ENCODE data around the gene PSMD11. TPM values are rescaled to one million over a fixed set of nuclear protein-coding genes. Genes with fewer than 3 reads are reported as not detected.

The PSMD11 gene
- total and polyA plus RNA-seq, 10 donors = 28.0 to 84.8 (median 47.3) TPM

GRCh38 chr17:32426894-32427293 is 17.4 kb upstream of the PSMD11 start:
- Histone ChIP-seq H3K4me3 (no peak overlapping the region), H3K27me3 (replicated peaks in 1 of 7) (no peaks in the 10 kb centered on the region), H3K4me1 (no peaks in the 10 kb centered on the region), H3K9me3 (peaks cover 3 to 30% (median 25%) of the 10 kb centered on the region in 8 donors), H3K36me3 (peaks cover 0 to 14% (median 0%) of the 10 kb centered on the region in 6 donors), H3K27ac (no peak overlapping the region)
- intact Hi-C loops (cut with DNase I; ENCODE audit: low total_unique reads) = no loop called here
- no peak for DNase-seq
- TF ChIP-seq POLR2A (IDR thresholded peaks at IDR 0.05) (no peak), CTCF (IDR thresholded peaks at IDR 0.05 in 8 of 11, conservative IDR thresholded peaks at IDR 0.05 in 3 of 11) (no peak), POLR2AphosphoS5 (IDR thresholded peaks at IDR 0.05) (no peak)
- WGBS, 5 donors = 74 to 86% (median 78%) methylated on average over 4 of the region's 4 CpGs

GRCh38 chr17:32429598-32429997 is 14.7 kb upstream of the PSMD11 start:
- no peaks in the 10 kb centered on the region for H3K4me1 ChIP-seq
- no peak for DNase-seq
- no peak for TF ChIP-seq CTCF (IDR thresholded peaks at IDR 0.05 in 8 of 11, conservative IDR thresholded peaks at IDR 0.05 in 3 of 11)
- TF ChIP-seq POLR2AphosphoS5 (IDR thresholded peaks at IDR 0.05) = no peak
- TF ChIP-seq POLR2A (IDR thresholded peaks at IDR 0.05) = no peak
- H3K36me3 ChIP-seq = peaks cover 0 to 14% (median 0%) of the 10 kb centered on the region in 6 donors
- H3K27me3 ChIP-seq (replicated peaks in 1 of 7) = no peaks in the 10 kb centered on the region
- H3K9me3 ChIP-seq = peaks cover 3 to 30% (median 25%) of the 10 kb centered on the region in 8 donors
- intact Hi-C loops (cut with DNase I; ENCODE audit: low total_unique reads) = no loop called here
- H3K27ac ChIP-seq = no peak overlapping the region
- no peak overlapping the region for H3K4me3 ChIP-seq
- WGBS, 5 donors = 90 to 100% (median 94%) methylated on average over 2 of the region's 2 CpGs

- Histone ChIP-seq H3K4me1 (peaks cover 7 to 21% (median 14%) of the 10 kb centered on the region in 6 donors), H3K27me3 (replicated peaks in 1 of 7) (no peaks in the 10 kb centered on the region), H3K9me3 (peaks cover 0 to 7% (median 0%) of the 10 kb centered on the region in 8 donors), H3K27ac (no peak overlapping the region), H3K4me3 (no peak overlapping the region), H3K36me3 (no peaks in the 10 kb centered on the region)
- WGBS, 5 donors = 63 to 77% (median 71%) methylated on average over 5 of the region's 5 CpGs
- DNase-seq = no peak
- intact Hi-C loops (cut with DNase I; ENCODE audit: low total_unique reads) = no loop called here
- TF ChIP-seq POLR2A (IDR thresholded peaks at IDR 0.05) (no peak), POLR2AphosphoS5 (IDR thresholded peaks at IDR 0.05) (no peak), CTCF (IDR thresholded peaks at IDR 0.05 in 8 of 11, conservative IDR thresholded peaks at IDR 0.05 in 3 of 11) (no peak)
Observed at GRCh38 chr17:32440722-32441121, 3.6 kb upstream of the PSMD11 start.

GRCh38 chr17:32441886-32442285 is 2.4 kb upstream of the PSMD11 start:
- TF ChIP-seq POLR2A (IDR thresholded peaks at IDR 0.05) (no peak), CTCF (IDR thresholded peaks at IDR 0.05 in 8 of 11, conservative IDR thresholded peaks at IDR 0.05 in 3 of 11) (no peak), POLR2AphosphoS5 (IDR thresholded peaks at IDR 0.05) (no peak)
- Histone ChIP-seq H3K4me1 (peaks cover 15 to 33% (median 26%) of the 10 kb centered on the region in 6 donors), H3K4me3 (no peak overlapping the region), H3K27me3 (replicated peaks in 1 of 7) (no peaks in the 10 kb centered on the region), H3K27ac (no peak overlapping the region), H3K36me3 (peaks cover 0 to 2% (median under 1%) of the 10 kb centered on the region in 6 donors), H3K9me3 (no peaks in the 10 kb centered on the region)
- intact Hi-C loops (cut with DNase I; ENCODE audit: low total_unique reads) = no loop called here
- WGBS, 5 donors = 58 to 69% (median 61%) methylated on average over 2 of the region's 2 CpGs
- DNase-seq = no peak

Data from spleen (tissue), 11 donors.